Loucy (cell line): ENCODE results near the gene CAMTA1.

Experiments used
- H2AFZ ChIP-seq: fragments of 200-600 bp; sonication (generic); 2 replicates; pipeline ENCODE4 v1.6.0; 2016; ENCODE audit warnings: antibody characterized with exemption, mild to moderate bottlenecking, low read length, moderate library complexity
- H3F3A ChIP-seq: fragments of 200-600 bp; 2 replicates; pipeline ENCODE4 v1.6.0; 2016; ENCODE audit warnings: antibody characterized with exemption, low read depth, mild to moderate bottlenecking
- H3K27me3 ChIP-seq: fragments of 200-600 bp; sonication (generic); 2 replicates; pipeline ENCODE4 v1.6.1; 2014; ENCODE audit warnings: low read length, mild to moderate bottlenecking; ENCODE audit not compliant: insufficient read depth, poor library complexity, severe bottlenecking
- H3K36me3 ChIP-seq: fragments of 200-600 bp; sonication (generic); 2 replicates; pipeline ENCODE4 v1.6.1; 2016; ENCODE audit warnings: low read length; ENCODE audit not compliant: insufficient read depth
- H3K4me1 ChIP-seq: fragments of 200-600 bp; sonication (generic); 2 replicates; pipeline ENCODE4 v1.5.1; 2014; ENCODE audit warnings: low read length, mild to moderate bottlenecking; ENCODE audit not compliant: insufficient read depth, poor library complexity, severe bottlenecking
- H3K4me2 ChIP-seq: fragments of 200-600 bp; sonication (generic); 2 replicates; pipeline ENCODE4 v1.6.0; 2014; ENCODE audit warnings: antibody characterized with exemption, low read length, low read depth, mild to moderate bottlenecking; ENCODE audit not compliant: poor library complexity, severe bottlenecking
- H3K4me3 ChIP-seq: fragments of 200-600 bp; sonication (generic); 2 replicates; pipeline ENCODE4 v1.5.1; 2014; ENCODE audit warnings: low read length, mild to moderate bottlenecking, mixed read lengths; ENCODE audit not compliant: poor library complexity, severe bottlenecking
- H3K79me2 ChIP-seq: fragments of 200-600 bp; sonication (generic); 2 replicates; pipeline ENCODE4 v1.6.1; 2014; ENCODE audit warnings: low read length; ENCODE audit not compliant: insufficient read depth
- H3K9ac ChIP-seq: fragments of 200-600 bp; sonication (generic); 2 replicates; pipeline ENCODE4 v1.6.0; 2014; ENCODE audit warnings: mild to moderate bottlenecking, low read depth, low read length, moderate library complexity; ENCODE audit not compliant: poor library complexity, severe bottlenecking
- H3K9me2 ChIP-seq: fragments of 200-600 bp; sonication (generic); replicated peaks from 2 replicates; pipeline ENCODE4 v1.6.1; 2016; ENCODE audit warnings: low read depth, low read length, mixed read lengths
- H3K9me3 ChIP-seq: fragments of 200-600 bp; sonication (generic); 2 replicates; pipeline ENCODE4 v1.6.1; 2014; ENCODE audit warnings: mild to moderate bottlenecking, antibody characterized with exemption, low read length, low read depth; ENCODE audit not compliant: insufficient read depth
- H4K20me1 ChIP-seq: fragments of 200-600 bp; sonication (generic); 2 replicates; pipeline ENCODE4 v1.6.0; 2014; ENCODE audit warnings: antibody characterized with exemption, low read length, mild to moderate bottlenecking; ENCODE audit not compliant: insufficient read depth, poor library complexity, severe bottlenecking
- CTCF ChIP-seq: fragments of 200-600 bp; sonication (generic); conservative IDR thresholded peaks from 2 replicates; pipeline ENCODE4 v1.5.1; 2014; ENCODE audit warnings: mild to moderate bottlenecking, antibody characterized with exemption, low read length
- EZH2phosphoT487 ChIP-seq: fragments of 200-600 bp; IDR thresholded peaks from 2 replicates; pipeline ENCODE4 v1.6.1; 2018; ENCODE audit warnings: antibody characterized with exemption, mild to moderate bottlenecking, moderate library complexity, borderline replicate concordance

CAMTA1 gene

DNA sequence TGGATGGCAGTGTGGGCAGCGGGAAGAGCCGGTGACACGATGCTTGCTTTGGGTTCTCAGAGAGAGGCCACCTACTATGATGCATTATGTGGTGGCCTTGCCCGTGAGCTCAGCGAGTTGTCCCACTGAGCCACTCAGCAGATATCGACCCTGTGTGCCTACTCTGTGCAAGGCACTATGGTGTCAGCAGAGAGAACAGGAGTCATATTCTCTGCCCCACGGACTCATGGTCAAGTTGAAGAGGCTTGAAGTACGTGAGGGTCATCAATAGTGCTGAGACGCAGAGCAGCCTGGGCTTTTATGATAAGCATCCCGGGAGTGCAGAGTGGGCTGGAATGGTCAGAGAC is 466.2 kb downstream of the CAMTA1 start:
- no peak overlapping the region for H3K4me2 ChIP-seq
- H3K79me2 ChIP-seq: no peaks in the 10 kb centered on the region
- no peak overlapping the region for H2AFZ ChIP-seq
- no peaks in the 10 kb centered on the region for H3K36me3 ChIP-seq
- H3K9ac ChIP-seq: no peak overlapping the region
- H3F3A ChIP-seq: no peaks in the 10 kb centered on the region
- TF ChIP-seq CTCF (no peak), EZH2phosphoT487 (no peak)
- no peaks in the 10 kb centered on the region for H3K9me3 ChIP-seq
- H3K9me2 ChIP-seq: no peaks in the 10 kb centered on the region
- H3K27me3 ChIP-seq: no peaks in the 10 kb centered on the region
- no peaks in the 10 kb centered on the region for H4K20me1 ChIP-seq
- H3K4me3 ChIP-seq: no peak overlapping the region
- no peaks in the 10 kb centered on the region for H3K4me1 ChIP-seq

- Histone ChIP-seq H3K9ac (no peak overlapping the region), H3K9me2 (no peaks in the 10 kb centered on the region), H3K4me2 (no peak overlapping the region), H3K4me3 (no peak overlapping the region), H3K79me2 (no peaks in the 10 kb centered on the region), H4K20me1 (no peaks in the 10 kb centered on the region), H2AFZ (no peak overlapping the region), H3K36me3 (no peaks in the 10 kb centered on the region), H3K27me3 (no peaks in the 10 kb centered on the region), H3F3A (no peaks in the 10 kb centered on the region), H3K4me1 (no peaks in the 10 kb centered on the region), H3K9me3 (no peaks in the 10 kb centered on the region)
- TF ChIP-seq CTCF (no peak), EZH2phosphoT487 (no peak)
Measured at GRCh38 chr1:7252411-7253117, 467.3 kb downstream of the CAMTA1 start.

GRCh38 chr1:7253118-7253480 is 467.8 kb downstream of the CAMTA1 start:
- no peak overlapping the region for H3K4me3 ChIP-seq
- no peak overlapping the region for H2AFZ ChIP-seq
- H3K4me1 ChIP-seq: no peaks in the 10 kb centered on the region
- no peaks in the 10 kb centered on the region for H4K20me1 ChIP-seq
- no peaks in the 10 kb centered on the region for H3K9me3 ChIP-seq
- H3K36me3 ChIP-seq: no peaks in the 10 kb centered on the region
- TF ChIP-seq EZH2phosphoT487 (no peak), CTCF (no peak)
- H3K27me3 ChIP-seq: no peaks in the 10 kb centered on the region
- H3K79me2 ChIP-seq: no peaks in the 10 kb centered on the region
- H3F3A ChIP-seq: no peaks in the 10 kb centered on the region
- H3K9me2 ChIP-seq: no peaks in the 10 kb centered on the region
- no peak overlapping the region for H3K4me2 ChIP-seq
- no peak overlapping the region for H3K9ac ChIP-seq
